Measurements from ENCODE around the gene TEX48.
A peak's percentile ranks its signal among the peaks of the same experiment; 100 is the strongest.

Gene TEX48

GRCh38 chr9:114655689-114656088 is 26.3 kb downstream of the TEX48 start:
- no peak overlapping the region for H2BK5ac ChIP-seq (ENCODE audit: low read depth, low read length, poor library complexity, severe bottlenecking)
- no peak overlapping the region for H2AFZ ChIP-seq (ENCODE audit: low read depth, low read length)
- H3K9me3 ChIP-seq (ENCODE audit: control insufficient read depth, low read length): no peaks in the 10 kb centered on the region
- peaks cover 0 to 9% of the 10 kb centered on the region in 2 experiments for H3K27me3 ChIP-seq (ENCODE audit: control insufficient read depth in 1 of 2, insufficient read depth in 1 of 2, low read length in 2 of 2)
- H2BK15ac ChIP-seq (ENCODE audit: low read depth, poor library complexity, severe bottlenecking): no peak overlapping the region
- 77% methylated on average over 8 of the region's 8 CpGs for WGBS
- H3K27ac ChIP-seq (ENCODE audit: low read length, poor library complexity, severe bottlenecking): no peak overlapping the region
- H3K79me1 ChIP-seq (replicated peaks; ENCODE audit: low read length, poor library complexity, severe bottlenecking): no peaks in the 10 kb centered on the region
- no peak overlapping the region for H3K4ac ChIP-seq (ENCODE audit: low read depth in 1 of 2, low read length in 2 of 2)
- H3K4me3 ChIP-seq (ENCODE audit: insufficient read depth in 1 of 2, low read depth in 1 of 2, low read length in 2 of 2): no peak overlapping the region
- H2BK120ac ChIP-seq (ENCODE audit: low read depth, low read length): no peak overlapping the region
- no peak overlapping the region for H2BK12ac ChIP-seq (ENCODE audit: low read length in 2 of 2)
- H3K36me3 ChIP-seq (ENCODE audit: control insufficient read depth in 1 of 2, insufficient read depth in 2 of 2, low read depth in 1 of 2, low read length in 2 of 2): no peaks in the 10 kb centered on the region
- DNase-seq: peak; percentile 46
- peaks cover 17% of the 10 kb centered on the region for H3K4me1 ChIP-seq (ENCODE audit: control insufficient read depth, insufficient read depth, low read depth, low read length)
- H4K8ac ChIP-seq (ENCODE audit: low read length): no peak overlapping the region
- H3K4me2 ChIP-seq (ENCODE audit: low read length, poor library complexity, severe bottlenecking): no peak overlapping the region
- no peak overlapping the region for H3K9ac ChIP-seq (ENCODE audit: low read length)
- no peak overlapping the region for H3K14ac ChIP-seq (ENCODE audit: low read length in 2 of 2)
- H3K18ac ChIP-seq (ENCODE audit: low read depth in 1 of 2, low read length in 2 of 2): no peak overlapping the region
- H4K91ac ChIP-seq (ENCODE audit: low read length): no peak overlapping the region
- no peak overlapping the region for H3K23ac ChIP-seq (ENCODE audit: low read length in 2 of 2)
- no peak overlapping the region for H2AK5ac ChIP-seq (ENCODE audit: low read length, severe bottlenecking)

GRCh38 chr9:114653556-114654159 is 28.3 kb downstream of the TEX48 start:
- Histone ChIP-seq H3K9ac (ENCODE audit: low read length) (peak overlapping the region; percentile 64), H3K18ac (ENCODE audit: low read depth in 1 of 2, low read length in 2 of 2) (no peak overlapping the region), H4K8ac (ENCODE audit: low read length) (no peak overlapping the region), H3K23ac (ENCODE audit: low read length in 2 of 2) (no peak overlapping the region), H3K27ac (ENCODE audit: low read length, poor library complexity, severe bottlenecking) (no peak overlapping the region), H2BK5ac (ENCODE audit: low read depth, low read length, poor library complexity, severe bottlenecking) (no peak overlapping the region), H3K79me1 (replicated peaks; ENCODE audit: low read length, poor library complexity, severe bottlenecking) (no peaks in the 10 kb centered on the region), H3K9me3 (ENCODE audit: control insufficient read depth, low read length) (no peaks in the 10 kb centered on the region), H3K4ac (ENCODE audit: low read depth in 1 of 2, low read length in 2 of 2) (no peak overlapping the region), H3K4me3 (ENCODE audit: insufficient read depth in 1 of 2, low read depth in 1 of 2, low read length in 2 of 2) (no peak overlapping the region), H2BK12ac (ENCODE audit: low read length in 2 of 2) (no peak overlapping the region), H3K4me2 (ENCODE audit: low read length, poor library complexity, severe bottlenecking) (no peak overlapping the region), H3K36me3 (ENCODE audit: control insufficient read depth in 1 of 2, insufficient read depth in 2 of 2, low read depth in 1 of 2, low read length in 2 of 2) (no peaks in the 10 kb centered on the region), H2AK5ac (ENCODE audit: low read length, severe bottlenecking) (no peak overlapping the region), H4K91ac (ENCODE audit: low read length) (no peak overlapping the region), H2AFZ (ENCODE audit: low read depth, low read length) (peak overlapping the region; percentile 47), H3K14ac (ENCODE audit: low read length in 2 of 2) (no peak overlapping the region), H3K4me1 (ENCODE audit: control insufficient read depth, insufficient read depth, low read depth, low read length) (peaks cover 17% of the 10 kb centered on the region), H2BK15ac (ENCODE audit: low read depth, poor library complexity, severe bottlenecking) (no peak overlapping the region), H3K27me3 (ENCODE audit: control insufficient read depth in 1 of 2, insufficient read depth in 1 of 2, low read length in 2 of 2) (no peaks in the 10 kb centered on the region), H2BK120ac (ENCODE audit: low read depth, low read length) (no peak overlapping the region)
- peak; percentile 76 for DNase-seq
- 38% methylated on average over 6 of the region's 6 CpGs for WGBS

- H3K79me1 ChIP-seq (replicated peaks; ENCODE audit: low read length, poor library complexity, severe bottlenecking): no peaks in the 10 kb centered on the region
- no peak overlapping the region for H3K18ac ChIP-seq (ENCODE audit: low read depth in 1 of 2, low read length in 2 of 2)
- H3K4me2 ChIP-seq (ENCODE audit: low read length, poor library complexity, severe bottlenecking): no peak overlapping the region
- no peak overlapping the region for H2BK5ac ChIP-seq (ENCODE audit: low read depth, low read length, poor library complexity, severe bottlenecking)
- H3K4me1 ChIP-seq (ENCODE audit: control insufficient read depth, insufficient read depth, low read depth, low read length): peaks cover 17% of the 10 kb centered on the region
- H3K27me3 ChIP-seq (ENCODE audit: control insufficient read depth in 1 of 2, insufficient read depth in 1 of 2, low read length in 2 of 2): no peaks in the 10 kb centered on the region
- H4K91ac ChIP-seq (ENCODE audit: low read length): no peak overlapping the region
- no peak overlapping the region for H3K23ac ChIP-seq (ENCODE audit: low read length in 2 of 2)
- no peak overlapping the region for H2BK12ac ChIP-seq (ENCODE audit: low read length in 2 of 2)
- DNase-seq: peak; percentile 12
- no peaks in the 10 kb centered on the region for H3K9me3 ChIP-seq (ENCODE audit: control insufficient read depth, low read length)
- H2BK120ac ChIP-seq (ENCODE audit: low read depth, low read length): no peak overlapping the region
- 100% methylated on average over 2 of the region's 2 CpGs for WGBS
- no peak overlapping the region for H4K8ac ChIP-seq (ENCODE audit: low read length)
- H2AFZ ChIP-seq (ENCODE audit: low read depth, low read length): peak overlapping the region; percentile 47
- no peak overlapping the region for H3K27ac ChIP-seq (ENCODE audit: low read length, poor library complexity, severe bottlenecking)
- H3K14ac ChIP-seq (ENCODE audit: low read length in 2 of 2): no peak overlapping the region
- no peak overlapping the region for H2AK5ac ChIP-seq (ENCODE audit: low read length, severe bottlenecking)
- peak overlapping the region; percentile 64 for H3K9ac ChIP-seq (ENCODE audit: low read length)
- H3K36me3 ChIP-seq (ENCODE audit: control insufficient read depth in 1 of 2, insufficient read depth in 2 of 2, low read depth in 1 of 2, low read length in 2 of 2): no peaks in the 10 kb centered on the region
- H3K4ac ChIP-seq (ENCODE audit: low read depth in 1 of 2, low read length in 2 of 2): no peak overlapping the region
- H3K4me3 ChIP-seq (ENCODE audit: insufficient read depth in 1 of 2, low read depth in 1 of 2, low read length in 2 of 2): no peak overlapping the region
- H2BK15ac ChIP-seq (ENCODE audit: low read depth, poor library complexity, severe bottlenecking): no peak overlapping the region
Measured at GRCh38 chr9:114652776-114653555, 29.0 kb downstream of the TEX48 start.

GRCh38 chr9:114643896-114644295 is 38.1 kb downstream of the TEX48 start:
- Histone ChIP-seq H2AK5ac (ENCODE audit: low read length, severe bottlenecking) (no peak overlapping the region), H3K79me1 (replicated peaks; ENCODE audit: low read length, poor library complexity, severe bottlenecking) (no peaks in the 10 kb centered on the region), H3K27ac (ENCODE audit: low read length, poor library complexity, severe bottlenecking) (no peak overlapping the region), H3K4me3 (ENCODE audit: insufficient read depth in 1 of 2, low read depth in 1 of 2, low read length in 2 of 2) (no peak overlapping the region), H3K23ac (ENCODE audit: low read length in 2 of 2) (no peak overlapping the region), H2BK120ac (ENCODE audit: low read depth, low read length) (no peak overlapping the region), H2AFZ (ENCODE audit: low read depth, low read length) (no peak overlapping the region), H3K4me1 (ENCODE audit: control insufficient read depth, insufficient read depth, low read depth, low read length) (no peaks in the 10 kb centered on the region), H2BK12ac (ENCODE audit: low read length in 2 of 2) (no peak overlapping the region), H3K27me3 (ENCODE audit: control insufficient read depth in 1 of 2, insufficient read depth in 1 of 2, low read length in 2 of 2) (no peaks in the 10 kb centered on the region), H3K36me3 (ENCODE audit: control insufficient read depth in 1 of 2, insufficient read depth in 2 of 2, low read depth in 1 of 2, low read length in 2 of 2) (peaks cover 20 to 24% of the 10 kb centered on the region in 2 experiments), H3K18ac (ENCODE audit: low read depth in 1 of 2, low read length in 2 of 2) (no peak overlapping the region), H4K8ac (ENCODE audit: low read length) (no peak overlapping the region), H4K91ac (ENCODE audit: low read length) (no peak overlapping the region), H2BK15ac (ENCODE audit: low read depth, poor library complexity, severe bottlenecking) (no peak overlapping the region), H3K9ac (ENCODE audit: low read length) (no peak overlapping the region), H3K9me3 (ENCODE audit: control insufficient read depth, low read length) (no peaks in the 10 kb centered on the region), H2BK5ac (ENCODE audit: low read depth, low read length, poor library complexity, severe bottlenecking) (no peak overlapping the region), H3K4ac (ENCODE audit: low read depth in 1 of 2, low read length in 2 of 2) (no peak overlapping the region), H3K14ac (ENCODE audit: low read length in 2 of 2) (no peak overlapping the region), H3K4me2 (ENCODE audit: low read length, poor library complexity, severe bottlenecking) (no peak overlapping the region)
- no peak for DNase-seq
- WGBS: 96% methylated on average over 5 of the region's 5 CpGs

Measured in mesenchymal stem cell (in vitro differentiated cells and primary cell).